SK-N-SH (cell line): ENCODE measurements around the gene LPP. TPM values are rescaled to one million over a fixed set of nuclear protein-coding genes. Genes with fewer than 3 reads are reported as not detected.

Source experiments
- CTCF ChIA-PET: fragments of 300-600, 350-600 bp; formaldehyde crosslinking; extraction: SDS; loops from one replicate; lab custom pipeline; 2021; lab: Yijun Ruan, JAX
- POLR2A ChIA-PET: fragments of 350-600 bp; sonication (Branson Sonifier 250); formaldehyde crosslinking; extraction: SDS; loops from one replicate; lab custom pipeline; 2020; ENCODE audit warnings: antibody characterized with exemption, inconsistent platforms; lab: Yijun Ruan, JAX
- DNase-seq: peaks from one replicate; pipeline ENCODE4 v3.0.0; 2012
- H2AFZ ChIP-seq: fragments of 200-600 bp; sonication (generic); 2 replicates; pipeline ENCODE4 v1.8.1; 2016; ENCODE audit warnings: antibody characterized with exemption, mild to moderate bottlenecking, low read depth
- H3F3A ChIP-seq: fragments of 200-600 bp; sonication (generic); replicated peaks from 2 replicates; pipeline ENCODE3; 2016; ENCODE audit warnings: antibody characterized with exemption, mild to moderate bottlenecking; ENCODE audit not compliant: insufficient read depth
- H3K27ac ChIP-seq, 2 experiments: fragments of 200-500 bp in 1 of 2; fragments of 200-600 bp in 1 of 2; sonication (Bioruptor generic) in 1 of 2; sonication (generic), shearing (Covaris generic) in 1 of 2; 2 replicates each; pipeline versions ENCODE4 v1.5.1 to v1.6.1; 2014 to 2016; ENCODE audit warnings: low read depth in 2 of 2, inconsistent platforms in 1 of 2, low read length in 1 of 2, mild to moderate bottlenecking in 1 of 2, mixed read lengths in 1 of 2
- H3K27me3 ChIP-seq: fragments of 200-600 bp; sonication (generic), shearing (Covaris generic); 2 replicates; pipeline ENCODE4 v1.6.1; 2016; ENCODE audit warnings: mixed run types; ENCODE audit not compliant: insufficient read depth
- H3K36me3 ChIP-seq, 2 experiments: fragments of 200-500 bp in 1 of 2; fragments of 200-600 bp in 1 of 2; sonication (Bioruptor generic) in 1 of 2; sonication (generic) in 1 of 2; replicated peaks in 1 of 2; 2 replicates each; pipeline versions ENCODE3 to v1.5.1; 2014 to 2016; ENCODE audit warnings: low read length in 1 of 2, mild to moderate bottlenecking in 1 of 2; ENCODE audit not compliant: insufficient read depth in 2 of 2, control insufficient read depth in 1 of 2
- H3K4me1 ChIP-seq, 2 experiments: fragments of 200-500 bp in 1 of 2; fragments of 200-600 bp in 1 of 2; sonication (Bioruptor generic) in 1 of 2; sonication (generic), shearing (Covaris generic) in 1 of 2; 2 replicates each; pipeline versions ENCODE4 v1.5.1 to v1.6.1; 2014 to 2016; ENCODE audit warnings: low read depth in 1 of 2, low read length in 1 of 2, mixed run types in 1 of 2; ENCODE audit not compliant: insufficient read depth in 2 of 2, control insufficient read depth in 1 of 2
- H3K4me2 ChIP-seq: fragments of 200-600 bp; sonication (generic), shearing (Covaris generic); 2 replicates; pipeline ENCODE4 v1.6.1; 2017; ENCODE audit warnings: mixed run types
- H3K4me3 ChIP-seq, 2 experiments: fragments of 200-500 bp in 1 of 2; fragments of 200-600 bp in 1 of 2; sonication (Bioruptor generic) in 1 of 2; sonication (generic), shearing (Covaris generic) in 1 of 2; 2 replicates each; pipeline versions ENCODE4 v1.5.1 to v1.8.1; 2014 to 2016; ENCODE audit warnings: low read depth in 2 of 2, inconsistent platforms in 1 of 2, low read length in 1 of 2, mild to moderate bottlenecking in 1 of 2, mixed read lengths in 1 of 2, moderate library complexity in 1 of 2
- H3K79me2 ChIP-seq: fragments of 200-600 bp; sonication (generic); 2 replicates; pipeline ENCODE4 v1.8.1; 2017; ENCODE audit warnings: mild to moderate bottlenecking; ENCODE audit not compliant: insufficient read depth
- H3K9ac ChIP-seq: fragments of 200-600 bp; sonication (generic); 2 replicates; pipeline ENCODE4 v1.6.1; 2017; ENCODE audit warnings: mixed run types
- H3K9me2 ChIP-seq: fragments of 200-600 bp; sonication (generic); 2 replicates; pipeline ENCODE4 v1.6.1; 2017; ENCODE audit warnings: mixed run types
- H3K9me3 ChIP-seq: fragments of 200-600 bp; sonication (generic); 2 replicates; pipeline ENCODE4 v1.6.1; 2017; ENCODE audit warnings: mixed run types, mild to moderate bottlenecking, moderate library complexity
- H4K20me1 ChIP-seq: fragments of 200-600 bp; sonication (generic); 2 replicates; pipeline ENCODE4 v1.6.1; 2017; ENCODE audit warnings: mild to moderate bottlenecking, mixed run types; ENCODE audit not compliant: insufficient read depth
- EP300 ChIP-seq, 2 experiments: IDR thresholded peaks; 2 replicates each; pipeline versions ENCODE4 v1.4.0 to v1.6.1; 2012; ENCODE audit warnings: borderline replicate concordance in 1 of 2, low read depth in 1 of 2, low read length in 1 of 2
- EZH2phosphoT487 ChIP-seq: fragments of 200-600 bp; sonication (generic); IDR thresholded peaks from 2 replicates; pipeline ENCODE4 v1.6.1; 2017; ENCODE audit warnings: low read depth, mixed run types, mild to moderate bottlenecking, antibody characterized with exemption, moderate library complexity, borderline replicate concordance
- FOXJ3 ChIP-seq: sonication (generic); formaldehyde crosslinking; IDR thresholded peaks from 2 replicates; pipeline ENCODE4 v1.5.1; 2020; ENCODE audit warnings: mild to moderate bottlenecking, missing genetic modification reagents
- GATA2 ChIP-seq: sonication (generic); formaldehyde crosslinking; IDR thresholded peaks from 2 replicates; pipeline ENCODE4 v1.5.0; 2020; ENCODE audit warnings: mild to moderate bottlenecking, missing genetic modification reagents
- JUND ChIP-seq: IDR thresholded peaks from 2 replicates; pipeline ENCODE4 v1.4.0; 2012
- MEF2A ChIP-seq: IDR thresholded peaks from 2 replicates; pipeline ENCODE4 v1.4.0; 2012; ENCODE audit warnings: low read depth, borderline replicate concordance
- PBX3 ChIP-seq: IDR thresholded peaks from 2 replicates; pipeline ENCODE4; 2012
- POLR2AphosphoS5 ChIP-seq: IDR thresholded peaks from 2 replicates; pipeline ENCODE4 v1.6.1; 2012; ENCODE audit warnings: low read depth, low read length
- RAD21 ChIP-seq: IDR thresholded peaks from 2 replicates; pipeline ENCODE4 v1.6.1; 2012; ENCODE audit warnings: mild to moderate bottlenecking, low read length
- RCOR1 ChIP-seq: fragments of 150-350 bp; IDR thresholded peaks from 2 replicates; pipeline ENCODE4 v1.6.1; 2017; ENCODE audit warnings: antibody characterized with exemption, low read length
- RFX5 ChIP-seq: IDR thresholded peaks from 2 replicates; pipeline ENCODE4 v1.6.1; 2012; ENCODE audit warnings: mild to moderate bottlenecking, improper control_type of control experiment, low read length
- TAF1 ChIP-seq: IDR thresholded peaks from 2 replicates; pipeline ENCODE4 v1.6.1; 2012; ENCODE audit warnings: low read depth, mild to moderate bottlenecking, low read length, moderate library complexity, borderline replicate concordance
- TCF12 ChIP-seq: IDR thresholded peaks from 2 replicates; pipeline ENCODE4 v1.4.0; 2012
- WGBS: methylation state at CpG from one replicate; pipeline ENCODE4 v1.1.6; 2017; ENCODE audit warnings: low lambda C conversion rate; 5-methylcytosine and 5-hydroxymethylcytosine counted together
- polyA plus RNA-seq, 3 experiments: library from polyadenylated mRNA; depleted of rRNA; stranded (reverse); fragments of >200 nt; gene quantifications; 2 replicates each; pipeline ENCODE4 v1.2.3, GENCODE V29; 2012
- TF ChIP-seq, protein P1 (sequence below): fragments of 200-600 bp; sonication (generic); IDR thresholded peaks from 2 replicates; pipeline ENCODE4 v1.6.1; 2017; ENCODE audit warnings: antibody characterized with exemption, mild to moderate bottlenecking, moderate library complexity

The LPP gene
- polyA plus RNA-seq, 1 of the 3 experiments (the other 2 are of a cell fraction), result 6.6 TPM

DNA sequence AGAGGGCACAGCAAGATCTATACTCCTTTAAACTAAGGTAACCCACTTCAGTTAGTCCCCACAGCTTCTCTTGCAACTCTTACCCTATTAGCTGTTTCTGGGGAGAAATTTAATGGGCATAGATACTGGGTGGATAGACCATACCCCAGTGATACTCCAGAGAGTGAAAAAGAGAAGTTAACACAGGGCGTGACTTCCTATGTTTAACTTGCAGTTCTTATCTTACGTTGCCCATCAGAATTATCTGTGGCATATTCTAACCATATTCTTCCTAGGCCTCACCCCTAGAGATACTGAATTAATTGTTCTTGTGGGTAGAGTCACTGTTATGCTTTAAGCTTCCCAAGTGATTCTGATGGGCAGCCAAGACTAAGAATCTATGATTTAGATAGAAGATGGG lies 532.4 kb downstream of the LPP start:
- TF ChIP-seq FOXJ3 (CRISPR knock-in tag) (no peak), POLR2AphosphoS5 (no peak), PBX3 (no peak), JUND (no peak), RFX5 (no peak), EZH2phosphoT487 (no peak), EP300 (IDR thresholded peaks at IDR 0.05; ENCODE audit: borderline replicate concordance in 1 of 2, low read depth in 1 of 2, low read length in 1 of 2) (no peak), RCOR1 (no peak), GATA2 (CRISPR knock-in tag) (no peak), MEF2A (no peak)
- TF ChIP-seq, all 33 proteins: peak for 0
- 80% methylated on average over 2 of the region's 2 CpGs for WGBS
- no peak overlapping the region for H3K9ac ChIP-seq
- H3F3A ChIP-seq, result peaks cover 27% of the 10 kb centered on the region
- DNase-seq, result no peak
- H3K4me1 ChIP-seq, result peaks cover 0 to 18% of the 10 kb centered on the region in 2 experiments; a peak in 1 of 4 replicates
- no peaks in the 10 kb centered on the region for H3K27me3 ChIP-seq
- no peak overlapping the region for H3K4me2 ChIP-seq
- no peaks in the 10 kb centered on the region for H3K9me2 ChIP-seq
- peaks cover 0 to 3% of the 10 kb centered on the region in 2 experiments for H3K36me3 ChIP-seq
- no peak overlapping the region for H3K4me3 ChIP-seq
- peaks cover 64% of the 10 kb centered on the region for H3K79me2 ChIP-seq
- no peak overlapping the region for H2AFZ ChIP-seq
- ChIA-PET POLR2A (no interaction called here), CTCF (no interaction called here)
- no peaks in the 10 kb centered on the region for H3K9me3 ChIP-seq
- no peaks in the 10 kb centered on the region for H4K20me1 ChIP-seq
- peak overlapping the region in 1 of 2 experiments; percentile 43; a peak in 1 of 4 replicates for H3K27ac ChIP-seq

- no peak for TF ChIP-seq EP300 (IDR thresholded peaks at IDR 0.05; ENCODE audit: borderline replicate concordance in 1 of 2, low read depth in 1 of 2, low read length in 1 of 2)
- no peak for TF ChIP-seq RFX5
- TF ChIP-seq RAD21, result no peak
- TF ChIP-seq, protein P1, sequence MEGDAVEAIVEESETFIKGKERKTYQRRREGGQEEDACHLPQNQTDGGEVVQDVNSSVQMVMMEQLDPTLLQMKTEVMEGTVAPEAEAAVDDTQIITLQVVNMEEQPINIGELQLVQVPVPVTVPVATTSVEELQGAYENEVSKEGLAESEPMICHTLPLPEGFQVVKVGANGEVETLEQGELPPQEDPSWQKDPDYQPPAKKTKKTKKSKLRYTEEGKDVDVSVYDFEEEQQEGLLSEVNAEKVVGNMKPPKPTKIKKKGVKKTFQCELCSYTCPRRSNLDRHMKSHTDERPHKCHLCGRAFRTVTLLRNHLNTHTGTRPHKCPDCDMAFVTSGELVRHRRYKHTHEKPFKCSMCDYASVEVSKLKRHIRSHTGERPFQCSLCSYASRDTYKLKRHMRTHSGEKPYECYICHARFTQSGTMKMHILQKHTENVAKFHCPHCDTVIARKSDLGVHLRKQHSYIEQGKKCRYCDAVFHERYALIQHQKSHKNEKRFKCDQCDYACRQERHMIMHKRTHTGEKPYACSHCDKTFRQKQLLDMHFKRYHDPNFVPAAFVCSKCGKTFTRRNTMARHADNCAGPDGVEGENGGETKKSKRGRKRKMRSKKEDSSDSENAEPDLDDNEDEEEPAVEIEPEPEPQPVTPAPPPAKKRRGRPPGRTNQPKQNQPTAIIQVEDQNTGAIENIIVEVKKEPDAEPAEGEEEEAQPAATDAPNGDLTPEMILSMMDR, result peak; percentile 49
- TF ChIP-seq EZH2phosphoT487, result no peak
- TF ChIP-seq TCF12, result no peak
- TF ChIP-seq TAF1, result no peak
- TF ChIP-seq MEF2A, result no peak
- TF ChIP-seq, all 33 proteins: peak for 1
- POLR2A ChIA-PET, result no interaction called here
Observed at GRCh38 chr3:188687389-188687788, 533.4 kb downstream of the LPP start.

More at GRCh38 chr3:188687389-188687788, 533.4 kb downstream of the LPP start:
- Histone ChIP-seq H2AFZ (no peak overlapping the region), H3F3A (peaks cover 26% of the 10 kb centered on the region), H3K36me3 (no peaks in the 10 kb centered on the region), H3K4me1 (peaks cover 0 to 15% of the 10 kb centered on the region in 2 experiments; a peak in 1 of 4 replicates), H3K27ac (peak overlapping the region in 1 of 2 experiments; percentile 54; a peak in 2 of 4 replicates), H3K27me3 (no peaks in the 10 kb centered on the region), H3K4me3 (no peak overlapping the region), H3K9me2 (no peaks in the 10 kb centered on the region), H4K20me1 (no peaks in the 10 kb centered on the region), H3K9me3 (no peaks in the 10 kb centered on the region), H3K9ac (no peak overlapping the region), H3K79me2 (peaks cover 59% of the 10 kb centered on the region), H3K4me2 (no peak overlapping the region)
- WGBS, result 33% methylated on average over 3 of the region's 3 CpGs
- DNase-seq, result no peak
- CTCF ChIA-PET, result no interaction called here
